Measurements from ENCODE around the gene CLIC3. TPM values are rescaled to one million over a fixed set of nuclear protein-coding genes. Genes with fewer than 3 reads are reported as not detected.
A peak's percentile ranks its signal among the peaks of the same experiment; 100 is the strongest.

The CLIC3 gene
- total and polyA plus RNA-seq, 10 donors, result 2.9 to 10.7 (median 5.4) TPM

DNA sequence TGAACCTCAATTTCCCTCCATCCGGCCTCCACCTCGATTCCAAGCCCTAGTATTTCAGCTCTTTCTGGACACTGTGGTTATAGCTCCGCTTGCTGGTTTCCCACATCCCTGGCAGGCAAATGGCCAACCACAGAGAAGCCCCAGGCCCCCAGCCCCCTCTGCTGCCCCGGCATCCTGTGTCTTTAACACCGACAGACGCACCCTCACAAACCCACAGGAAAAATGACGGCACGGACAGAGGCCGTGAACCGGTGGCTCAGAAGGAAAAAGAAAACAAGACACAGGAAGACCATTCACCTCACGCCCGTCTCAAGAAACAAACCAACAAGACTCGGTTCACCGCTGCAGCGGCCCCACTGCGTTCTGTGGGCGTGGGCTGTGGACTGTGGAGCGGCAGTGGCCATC lies 1.5 kb upstream of the CLIC3 start:
- H3K9me3 ChIP-seq, result no peaks in the 10 kb centered on the region
- 16 to 39% (median 20%) methylated on average over 18 of the region's 18 CpGs for WGBS, 5 donors
- H3K4me1 ChIP-seq, result peaks cover 55 to 99% (median 86%) of the 10 kb centered on the region in 6 donors
- intact Hi-C loops (cut with DNase I; ENCODE audit: low total_unique reads), result no loop called here
- peak overlapping the region in 7 of 8 donors; percentile 26 to 89 (median 78) for H3K27ac ChIP-seq
- TF ChIP-seq POLR2A (IDR thresholded peaks at IDR 0.05) (no peak), POLR2AphosphoS5 (IDR thresholded peaks at IDR 0.05) (peak in 1 of 3 donors; percentile 33)
- TF ChIP-seq, protein P1, sequence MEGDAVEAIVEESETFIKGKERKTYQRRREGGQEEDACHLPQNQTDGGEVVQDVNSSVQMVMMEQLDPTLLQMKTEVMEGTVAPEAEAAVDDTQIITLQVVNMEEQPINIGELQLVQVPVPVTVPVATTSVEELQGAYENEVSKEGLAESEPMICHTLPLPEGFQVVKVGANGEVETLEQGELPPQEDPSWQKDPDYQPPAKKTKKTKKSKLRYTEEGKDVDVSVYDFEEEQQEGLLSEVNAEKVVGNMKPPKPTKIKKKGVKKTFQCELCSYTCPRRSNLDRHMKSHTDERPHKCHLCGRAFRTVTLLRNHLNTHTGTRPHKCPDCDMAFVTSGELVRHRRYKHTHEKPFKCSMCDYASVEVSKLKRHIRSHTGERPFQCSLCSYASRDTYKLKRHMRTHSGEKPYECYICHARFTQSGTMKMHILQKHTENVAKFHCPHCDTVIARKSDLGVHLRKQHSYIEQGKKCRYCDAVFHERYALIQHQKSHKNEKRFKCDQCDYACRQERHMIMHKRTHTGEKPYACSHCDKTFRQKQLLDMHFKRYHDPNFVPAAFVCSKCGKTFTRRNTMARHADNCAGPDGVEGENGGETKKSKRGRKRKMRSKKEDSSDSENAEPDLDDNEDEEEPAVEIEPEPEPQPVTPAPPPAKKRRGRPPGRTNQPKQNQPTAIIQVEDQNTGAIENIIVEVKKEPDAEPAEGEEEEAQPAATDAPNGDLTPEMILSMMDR (IDR thresholded peaks at IDR 0.05 in 8 of 11, conservative IDR thresholded peaks at IDR 0.05 in 3 of 11), result peak in 2 of 11 experiments; percentile 14 to 30
- peaks cover 0 to 30% (median 0%) of the 10 kb centered on the region in 7 donors for H3K27me3 ChIP-seq (replicated peaks in 1 of 7)
- DNase-seq, result no peak
- H3K4me3 ChIP-seq, result peak overlapping the region in 2 of 8 donors; percentile 27 to 63
- peaks cover 0 to 21% (median 4%) of the 10 kb centered on the region in 6 donors for H3K36me3 ChIP-seq

DNA sequence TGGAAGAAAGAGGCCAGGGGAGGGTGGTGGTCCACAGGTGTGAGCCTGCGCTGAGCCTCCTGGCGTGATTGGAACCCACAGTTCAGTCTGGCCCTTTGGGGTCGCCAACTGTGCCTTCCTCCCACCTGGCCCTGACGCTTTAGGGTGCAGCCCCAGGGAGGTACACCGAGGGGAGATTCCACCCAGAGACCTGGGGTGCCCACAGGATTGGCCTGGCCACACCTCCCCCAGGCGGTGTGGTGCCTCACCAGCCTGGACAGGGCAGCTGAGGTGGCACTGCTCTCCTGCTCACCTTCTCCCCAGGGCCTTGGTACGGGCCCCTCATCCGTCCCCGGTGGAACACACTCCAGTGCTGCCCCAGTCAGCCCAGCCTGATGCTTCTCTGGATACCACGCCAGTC lies 1.0 kb upstream of the CLIC3 start:
- peak overlapping the region; percentile 26 to 89 (median 78) for H3K27ac ChIP-seq

DNA sequence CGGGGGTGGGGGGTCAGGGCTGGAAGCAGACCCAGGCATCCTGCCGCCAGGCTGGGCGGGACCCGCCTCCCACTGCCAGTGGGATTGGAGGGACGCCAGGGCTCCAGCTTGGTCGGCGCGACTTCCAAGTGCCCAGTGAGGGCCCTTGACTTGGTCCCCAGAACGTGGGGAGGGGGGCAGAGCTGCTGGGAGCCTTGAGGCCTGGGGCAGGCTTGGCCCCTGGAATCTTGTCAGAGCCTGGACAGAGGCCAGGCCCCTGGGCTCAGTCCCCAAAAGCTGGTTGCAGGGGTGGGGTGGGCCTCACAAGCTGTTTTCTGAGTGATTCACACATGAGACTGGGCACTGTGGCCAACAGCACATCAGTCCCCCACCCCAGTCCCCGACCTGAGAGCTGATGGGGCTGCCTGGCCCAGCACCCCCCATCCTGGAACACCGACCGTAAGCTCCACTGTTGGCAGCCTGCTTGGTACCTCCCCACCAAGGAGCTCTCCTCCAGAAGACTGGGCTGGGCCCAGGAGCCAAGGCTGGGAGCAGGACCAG lies 526 bp downstream of the CLIC3 start:
- Histone ChIP-seq H3K4me1 (peaks cover 56 to 97% (median 93%) of the 10 kb centered on the region in 6 donors), H3K36me3 (peaks cover 0 to 21% (median 4%) of the 10 kb centered on the region in 6 donors), H3K27me3 (replicated peaks in 1 of 7) (peaks cover 0 to 30% (median 0%) of the 10 kb centered on the region in 7 donors), H3K27ac (peak overlapping the region; percentile 39 to 89 (median 78)), H3K9me3 (no peaks in the 10 kb centered on the region), H3K4me3 (peak overlapping the region in 3 of 8 donors; percentile 27 to 63 (median 30))
- WGBS, 5 donors, result 35 to 58% (median 38%) methylated on average over 8 to 12 of the region's 12 CpGs
- no peak for TF ChIP-seq POLR2A (IDR thresholded peaks at IDR 0.05)
- TF ChIP-seq, protein P1 (IDR thresholded peaks at IDR 0.05 in 8 of 11, conservative IDR thresholded peaks at IDR 0.05 in 3 of 11), result no peak
- TF ChIP-seq POLR2AphosphoS5 (IDR thresholded peaks at IDR 0.05), result peak in 2 of 3 donors; percentile 26 to 73
- intact Hi-C loops (cut with DNase I; ENCODE audit: low total_unique reads), result no loop called here
- no peak for DNase-seq

More for the DNA sequence above, 1.0 kb upstream of the CLIC3 start:
- Histone ChIP-seq H3K4me1 (peaks cover 56 to 100% (median 90%) of the 10 kb centered on the region in 6 donors), H3K27me3 (replicated peaks in 1 of 7) (peaks cover 0 to 30% (median 0%) of the 10 kb centered on the region in 7 donors), H3K4me3 (peak overlapping the region in 3 of 8 donors; percentile 27 to 63 (median 30)), H3K9me3 (no peaks in the 10 kb centered on the region), H3K36me3 (peaks cover 0 to 21% (median 4%) of the 10 kb centered on the region in 6 donors)
- WGBS, 5 donors, result 72 to 81% (median 78%) methylated on average over 8 to 10 of the region's 10 CpGs
- TF ChIP-seq POLR2A (IDR thresholded peaks at IDR 0.05) (no peak), POLR2AphosphoS5 (IDR thresholded peaks at IDR 0.05) (no peak)
- TF ChIP-seq, protein P1 (IDR thresholded peaks at IDR 0.05 in 8 of 11, conservative IDR thresholded peaks at IDR 0.05 in 3 of 11), result no peak
- intact Hi-C loops (cut with DNase I; ENCODE audit: low total_unique reads), result no loop called here
- DNase-seq, result no peak

DNA sequence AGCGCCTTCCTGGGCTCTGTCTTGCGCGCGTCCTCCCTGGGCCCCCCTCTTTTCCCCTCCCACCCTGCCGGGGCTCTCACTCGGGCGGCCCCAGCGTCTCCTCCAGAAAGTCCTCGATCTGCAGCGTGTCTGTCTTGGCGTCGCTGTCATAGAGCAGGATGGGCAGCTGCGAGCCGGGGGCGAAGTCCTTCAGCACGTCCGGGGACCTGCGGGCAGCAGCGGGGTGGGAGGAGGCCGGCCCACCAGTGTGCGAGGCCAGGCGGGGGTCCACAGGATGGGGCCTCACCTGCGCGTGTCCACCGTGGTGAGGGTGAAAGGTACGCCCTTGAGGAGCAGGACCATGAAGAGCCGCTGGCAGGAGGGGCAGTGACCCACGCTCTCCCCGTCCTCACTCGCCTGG lies 1.0 kb downstream of the CLIC3 start:
- peaks cover 0 to 21% (median 4%) of the 10 kb centered on the region in 6 donors for H3K36me3 ChIP-seq
- WGBS, 5 donors, result 44 to 68% (median 46%) methylated on average over 25 to 30 of the region's 30 CpGs
- peaks cover 53 to 92% (median 88%) of the 10 kb centered on the region in 6 donors for H3K4me1 ChIP-seq
- H3K27me3 ChIP-seq (replicated peaks in 1 of 7), result peaks cover 0 to 30% (median 0%) of the 10 kb centered on the region in 7 donors
- no peak for DNase-seq
- peak overlapping the region in 6 of 8 donors; percentile 39 to 89 (median 81) for H3K27ac ChIP-seq
- peak overlapping the region in 3 of 8 donors; percentile 27 to 63 (median 30) for H3K4me3 ChIP-seq
- H3K9me3 ChIP-seq, result no peaks in the 10 kb centered on the region
- TF ChIP-seq, protein P1 (IDR thresholded peaks at IDR 0.05 in 8 of 11, conservative IDR thresholded peaks at IDR 0.05 in 3 of 11), result no peak
- TF ChIP-seq POLR2AphosphoS5 (IDR thresholded peaks at IDR 0.05) (peak in 2 of 3 donors; percentile 6 to 59), POLR2A (IDR thresholded peaks at IDR 0.05) (no peak)
- intact Hi-C loops (cut with DNase I; ENCODE audit: low total_unique reads), result no loop called here

All from spleen (tissue), 11 donors.